ENCODE results near the gene PRKD2.
A peak's percentile ranks its signal among the peaks of the same experiment; 100 is the strongest.

PRKD2 gene

DNA sequence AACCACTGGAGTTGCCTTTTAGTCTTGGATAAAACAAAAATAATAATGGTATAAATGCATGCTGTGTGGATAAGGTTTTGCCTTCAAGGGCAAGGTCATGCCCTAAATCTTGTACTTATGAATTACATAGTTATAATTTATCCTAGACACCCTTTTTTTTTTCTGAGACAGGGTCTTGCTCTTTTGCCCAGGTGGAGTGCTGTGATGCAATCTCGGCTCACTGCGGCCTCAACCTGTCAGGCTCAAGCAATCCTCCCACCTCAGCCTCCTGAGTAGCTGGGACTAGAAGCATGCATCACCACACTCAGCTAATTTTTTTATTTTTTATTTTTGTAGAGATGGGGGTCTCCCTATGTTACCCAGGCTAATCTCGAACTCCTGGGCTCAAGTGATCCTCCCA, 48.3 kb downstream of the PRKD2 start:
- H3K9me3 ChIP-seq (ENCODE audit: insufficient read depth, low read depth, low read length) = no peaks in the 10 kb centered on the region
- H3K27ac ChIP-seq (ENCODE audit: low read length) = no peak overlapping the region
- H3K27me3 ChIP-seq (ENCODE audit: insufficient read depth, low read length) = no peaks in the 10 kb centered on the region
- H3K4me3 ChIP-seq (ENCODE audit: low read length) = no peak overlapping the region
- peaks cover 9% of the 10 kb centered on the region for H3K36me3 ChIP-seq (ENCODE audit: insufficient read depth, low read depth, low read length)
- no peaks in the 10 kb centered on the region for H3K4me1 ChIP-seq (ENCODE audit: insufficient read depth, low read length)
- no peak overlapping the region for H3K9ac ChIP-seq (ENCODE audit: low read depth, low read length)

DNA sequence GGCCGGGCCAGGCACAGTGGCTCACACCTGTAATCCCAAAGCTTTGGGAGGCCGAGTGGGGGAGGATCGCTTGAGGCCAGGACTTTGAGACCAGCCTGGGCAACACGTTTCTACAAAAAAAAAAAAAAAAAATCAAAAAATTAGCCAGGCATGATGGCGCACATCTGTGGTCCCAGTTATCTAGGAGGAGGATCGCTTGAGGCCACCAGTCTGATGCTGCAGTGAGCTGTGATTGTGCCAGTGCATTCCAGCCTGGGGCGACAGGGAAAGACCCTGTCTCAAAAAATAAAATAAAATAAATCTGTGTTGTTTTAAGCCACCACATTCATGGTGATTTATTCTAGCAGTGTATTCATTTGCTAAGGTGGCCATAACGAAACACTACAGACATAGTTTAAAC, 51.8 kb downstream of the PRKD2 start:
- no peaks in the 10 kb centered on the region for H3K36me3 ChIP-seq (ENCODE audit: insufficient read depth, low read depth, low read length)
- H3K27ac ChIP-seq (ENCODE audit: low read length) = no peak overlapping the region
- peaks cover 7% of the 10 kb centered on the region; the same call in 1 of the 2 replicates for H3K4me1 ChIP-seq (ENCODE audit: insufficient read depth, low read length)
- no peak overlapping the region for H3K4me3 ChIP-seq (ENCODE audit: low read length)
- no peak overlapping the region for H3K9ac ChIP-seq (ENCODE audit: low read depth, low read length)
- H3K9me3 ChIP-seq (ENCODE audit: insufficient read depth, low read depth, low read length) = no peaks in the 10 kb centered on the region
- peaks cover 7% of the 10 kb centered on the region for H3K27me3 ChIP-seq (ENCODE audit: insufficient read depth, low read length)

DNA sequence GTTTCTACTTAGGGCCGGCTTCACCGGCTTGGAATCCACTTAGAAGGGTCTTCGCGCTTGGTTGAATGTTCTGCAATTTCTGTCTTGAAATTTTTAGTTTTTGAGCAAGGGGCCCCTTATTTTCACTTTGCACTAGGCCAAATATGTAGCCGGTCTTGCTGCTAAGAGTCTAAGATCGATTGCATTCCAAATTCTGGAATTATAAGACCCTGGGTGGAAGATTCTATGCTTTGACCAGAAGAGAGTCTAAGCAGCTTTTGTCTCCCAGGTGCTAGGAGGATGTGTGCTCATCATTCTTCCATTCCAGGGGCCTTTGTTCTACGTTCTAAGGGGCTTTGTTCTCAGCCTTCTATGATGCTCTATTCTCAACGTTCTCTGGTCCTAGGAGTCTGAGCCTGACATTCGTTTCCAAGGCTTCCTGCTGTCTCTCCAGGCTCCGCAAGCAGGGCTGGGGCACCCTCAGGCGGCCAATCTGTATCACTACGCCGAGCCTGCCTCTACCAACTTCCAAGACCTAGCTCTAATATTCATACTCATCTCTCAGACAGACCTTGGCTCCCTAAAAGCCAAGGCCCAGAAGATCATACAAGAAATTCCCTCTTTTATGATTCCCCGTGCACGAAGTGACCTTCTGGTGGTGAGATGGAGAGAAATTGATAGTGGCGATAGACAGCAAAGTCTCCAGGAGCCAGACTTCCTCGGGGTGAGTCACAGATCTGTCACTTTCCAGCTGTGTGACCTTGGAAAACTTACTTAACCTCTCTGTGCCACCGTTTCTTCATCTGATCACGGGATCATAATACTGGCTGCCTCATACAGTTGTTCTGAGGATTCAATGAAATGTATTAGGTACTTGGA, 55.0 kb downstream of the PRKD2 start:
- Histone ChIP-seq H3K27ac (ENCODE audit: low read length) (no peak overlapping the region), H3K36me3 (ENCODE audit: insufficient read depth, low read depth, low read length) (no peaks in the 10 kb centered on the region), H3K9me3 (ENCODE audit: insufficient read depth, low read depth, low read length) (no peaks in the 10 kb centered on the region), H3K4me3 (ENCODE audit: low read length) (peak overlapping the region; percentile 54; the same call in 1 of the 2 replicates), H3K9ac (ENCODE audit: low read depth, low read length) (no peak overlapping the region; the same call in 1 of the 2 replicates), H3K27me3 (ENCODE audit: insufficient read depth, low read length) (peaks cover 31% of the 10 kb centered on the region), H3K4me1 (ENCODE audit: insufficient read depth, low read length) (peaks cover 16% of the 10 kb centered on the region; the same call in 1 of the 2 replicates)

DNA sequence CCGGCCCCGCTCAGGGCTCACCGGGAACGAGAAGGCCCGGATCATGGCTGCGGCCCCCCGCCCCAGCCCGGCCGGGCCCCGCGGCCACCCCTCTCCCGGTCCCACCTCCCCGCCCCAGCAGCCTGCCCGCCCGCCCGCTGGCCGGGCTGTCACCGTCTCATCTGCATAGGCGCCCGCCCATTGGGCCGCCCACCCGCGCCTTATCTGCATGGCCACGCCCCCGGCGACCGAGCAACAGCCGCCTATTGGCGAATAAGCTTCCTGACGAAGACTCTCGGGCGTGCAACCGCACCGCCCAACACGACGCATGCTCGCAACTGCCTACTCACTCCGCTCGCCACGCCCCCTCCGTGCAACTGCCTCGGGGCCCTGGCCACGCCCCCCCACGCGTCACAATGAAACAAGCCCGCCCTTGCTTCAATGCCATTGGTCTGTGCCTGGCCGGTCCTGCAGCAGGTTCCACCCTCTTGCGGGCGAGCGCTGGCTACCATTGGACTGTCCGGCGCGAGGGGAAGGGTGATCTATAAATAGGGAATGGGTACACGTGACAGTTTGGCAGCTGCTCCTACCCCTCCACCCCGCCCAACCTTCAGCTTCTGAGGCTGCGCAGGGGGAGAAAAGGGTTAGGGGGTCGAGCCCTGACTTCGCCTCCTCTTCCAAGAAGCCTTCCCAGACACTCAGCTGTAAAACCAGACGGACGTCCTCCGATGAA, 55.7 kb downstream of the PRKD2 start, which contains the start of gene DACT3:
DACT3 (minus strand) TSS at position 163 of the 712 bp plus-strand sequence; CDS start at position 45, 118 bp downstream.
- Histone ChIP-seq H3K27me3 (ENCODE audit: insufficient read depth, low read length) (peaks cover 31% of the 10 kb centered on the region), H3K36me3 (ENCODE audit: insufficient read depth, low read depth, low read length) (no peaks in the 10 kb centered on the region), H3K9me3 (ENCODE audit: insufficient read depth, low read depth, low read length) (no peaks in the 10 kb centered on the region), H3K4me3 (ENCODE audit: low read length) (peak within 1 kb of the TSS; percentile 69), H3K9ac (ENCODE audit: low read depth, low read length) (no peak within 1 kb of the TSS; the same call in 1 of the 2 replicates), H3K4me1 (ENCODE audit: insufficient read depth, low read length) (peaks cover 16% of the 10 kb centered on the region; the same call in 1 of the 2 replicates), H3K27ac (ENCODE audit: low read length) (no peak within 1 kb of the TSS)

DNA sequence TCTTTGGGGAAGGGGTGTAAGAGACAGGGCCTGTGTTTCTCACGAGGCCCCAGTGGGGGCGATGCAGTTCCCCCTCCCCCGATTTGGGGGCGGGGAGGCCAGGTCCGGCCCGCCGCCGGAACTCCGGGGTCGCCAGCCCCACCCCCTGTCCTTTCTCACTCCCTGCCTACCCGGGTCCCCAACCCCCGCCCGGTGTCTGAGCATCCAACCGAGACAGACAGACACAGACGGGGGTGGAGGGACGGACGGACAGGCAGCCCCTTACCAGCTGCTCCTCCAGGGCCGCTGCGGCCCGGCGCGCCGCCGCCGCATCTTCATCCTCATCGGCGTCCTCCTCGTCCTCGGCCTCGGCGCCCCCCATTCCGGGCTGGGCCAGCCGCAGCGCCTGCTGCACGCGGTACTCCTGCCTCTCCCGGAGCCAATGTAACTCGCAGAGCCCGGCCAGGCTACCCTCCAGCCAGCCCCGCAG, 56.3 kb downstream of the PRKD2 start:
- Histone ChIP-seq H3K27ac (ENCODE audit: low read length) (no peak overlapping the region), H3K4me3 (ENCODE audit: low read length) (peak overlapping the region; percentile 69), H3K36me3 (ENCODE audit: insufficient read depth, low read depth, low read length) (no peaks in the 10 kb centered on the region), H3K9ac (ENCODE audit: low read depth, low read length) (no peak overlapping the region; the same call in 1 of the 2 replicates), H3K27me3 (ENCODE audit: insufficient read depth, low read length) (peaks cover 31% of the 10 kb centered on the region), H3K9me3 (ENCODE audit: insufficient read depth, low read depth, low read length) (no peaks in the 10 kb centered on the region), H3K4me1 (ENCODE audit: insufficient read depth, low read length) (peaks cover 16% of the 10 kb centered on the region; the same call in 1 of the 2 replicates)

DNA sequence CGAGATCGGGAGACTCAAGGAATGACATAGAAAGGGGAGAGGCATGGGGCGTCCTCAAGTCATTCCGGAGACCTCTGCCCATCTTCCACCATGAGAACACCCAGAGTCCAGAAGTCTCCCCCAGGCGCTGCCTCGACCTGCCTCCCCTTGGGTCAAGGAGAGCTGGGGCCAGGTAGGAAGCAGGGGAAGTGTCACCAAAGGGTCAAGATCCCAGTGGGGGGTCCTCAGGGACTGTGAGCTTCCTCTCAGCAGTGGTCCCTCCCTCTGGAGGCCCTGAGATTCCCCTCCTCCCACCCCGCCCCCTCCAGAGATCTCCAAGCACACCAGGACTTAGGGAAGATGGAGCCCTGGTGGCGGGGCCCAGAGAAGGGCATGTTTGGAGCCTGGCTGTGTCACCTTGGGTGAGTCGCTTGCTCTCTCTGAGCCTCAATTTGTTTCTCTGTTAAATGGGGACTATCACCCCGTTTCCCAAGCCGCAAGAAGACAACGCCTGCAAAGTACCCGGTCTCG, 56.9 kb downstream of the PRKD2 start:
- Histone ChIP-seq H3K9me3 (ENCODE audit: insufficient read depth, low read depth, low read length) (no peaks in the 10 kb centered on the region), H3K4me1 (ENCODE audit: insufficient read depth, low read length) (peaks cover 16% of the 10 kb centered on the region; the same call in 1 of the 2 replicates), H3K9ac (ENCODE audit: low read depth, low read length) (peak overlapping the region; percentile 24; the same call in 1 of the 2 replicates), H3K4me3 (ENCODE audit: low read length) (peak overlapping the region; percentile 69), H3K27ac (ENCODE audit: low read length) (no peak overlapping the region), H3K36me3 (ENCODE audit: insufficient read depth, low read depth, low read length) (no peaks in the 10 kb centered on the region), H3K27me3 (ENCODE audit: insufficient read depth, low read length) (peaks cover 31% of the 10 kb centered on the region)

DNA sequence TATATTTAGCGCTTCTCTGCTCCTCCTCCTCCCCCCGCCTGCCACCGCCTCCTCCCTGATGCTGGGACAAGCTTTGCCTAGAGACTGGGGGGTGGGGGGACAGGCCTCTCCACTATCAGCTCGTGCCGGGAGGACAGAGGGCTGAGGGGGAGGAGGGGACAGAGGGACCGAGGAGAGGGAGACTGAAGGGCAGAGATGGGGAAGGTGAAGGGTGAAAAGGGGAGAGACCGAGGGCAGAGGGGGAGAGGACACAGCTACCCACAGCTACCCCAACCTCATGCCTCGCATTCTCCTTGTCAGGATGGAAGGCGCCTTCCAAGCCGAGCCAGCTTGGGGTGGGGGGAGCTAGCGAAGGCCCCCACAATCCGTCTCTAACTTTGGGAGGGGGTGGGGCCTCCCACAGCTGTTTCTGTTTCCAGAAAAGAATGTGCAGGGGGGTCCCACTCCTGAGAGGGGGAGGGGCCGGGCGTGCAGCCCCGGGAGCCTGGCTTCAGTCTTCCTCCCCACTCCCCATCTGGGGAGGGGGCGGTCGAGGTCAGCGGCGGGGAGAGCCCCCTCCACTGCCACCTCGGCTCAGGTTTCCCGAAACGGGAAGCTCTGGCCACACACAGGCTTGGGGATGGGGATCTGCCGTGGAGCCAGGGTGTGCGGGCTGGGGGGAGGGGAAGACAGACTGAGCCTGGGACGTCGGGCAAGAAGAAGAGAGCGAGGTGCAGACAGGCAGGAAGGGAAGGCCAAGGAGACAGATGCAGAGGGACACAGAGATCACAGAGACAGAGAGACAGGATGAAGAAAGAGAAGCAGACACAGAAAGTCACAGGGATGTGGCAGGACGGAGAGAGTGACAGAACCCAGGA, 57.5 kb downstream of the PRKD2 start:
- Histone ChIP-seq H3K27me3 (ENCODE audit: insufficient read depth, low read length) (peaks cover 31% of the 10 kb centered on the region), H3K36me3 (ENCODE audit: insufficient read depth, low read depth, low read length) (no peaks in the 10 kb centered on the region), H3K9ac (ENCODE audit: low read depth, low read length) (peak overlapping the region; percentile 24; the same call in 1 of the 2 replicates), H3K9me3 (ENCODE audit: insufficient read depth, low read depth, low read length) (no peaks in the 10 kb centered on the region), H3K4me1 (ENCODE audit: insufficient read depth, low read length) (peaks cover 20% of the 10 kb centered on the region; the same call in 1 of the 2 replicates), H3K27ac (ENCODE audit: low read length) (no peak overlapping the region), H3K4me3 (ENCODE audit: low read length) (peak overlapping the region; percentile 69)

DNA sequence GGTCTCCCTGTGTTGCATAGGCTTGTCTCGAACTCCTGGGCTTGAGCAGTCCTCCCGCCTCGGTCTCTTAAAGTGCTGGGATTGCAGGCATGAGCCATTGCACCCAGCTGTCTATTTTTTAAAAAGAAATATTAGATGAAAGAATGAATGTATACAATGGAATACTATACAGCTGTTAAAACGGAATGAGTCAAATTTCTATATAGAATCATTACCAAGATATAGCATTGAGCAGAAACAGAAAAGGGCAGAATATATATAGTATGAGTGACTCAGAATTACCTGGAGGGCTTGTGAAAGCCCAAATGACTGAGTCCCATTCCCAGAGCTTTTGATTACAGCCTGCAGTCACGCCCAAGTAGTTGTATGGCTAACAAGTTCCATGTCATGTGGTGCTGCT, 60.4 kb downstream of the PRKD2 start:
- Histone ChIP-seq H3K27ac (ENCODE audit: low read length) (no peak overlapping the region), H3K9me3 (ENCODE audit: insufficient read depth, low read depth, low read length) (no peaks in the 10 kb centered on the region), H3K36me3 (ENCODE audit: insufficient read depth, low read depth, low read length) (no peaks in the 10 kb centered on the region), H3K9ac (ENCODE audit: low read depth, low read length) (no peak overlapping the region), H3K4me1 (ENCODE audit: insufficient read depth, low read length) (peaks cover 16% of the 10 kb centered on the region; the same call in 1 of the 2 replicates), H3K27me3 (ENCODE audit: insufficient read depth, low read length) (peaks cover 31% of the 10 kb centered on the region), H3K4me3 (ENCODE audit: low read length) (no peak overlapping the region)

DNA sequence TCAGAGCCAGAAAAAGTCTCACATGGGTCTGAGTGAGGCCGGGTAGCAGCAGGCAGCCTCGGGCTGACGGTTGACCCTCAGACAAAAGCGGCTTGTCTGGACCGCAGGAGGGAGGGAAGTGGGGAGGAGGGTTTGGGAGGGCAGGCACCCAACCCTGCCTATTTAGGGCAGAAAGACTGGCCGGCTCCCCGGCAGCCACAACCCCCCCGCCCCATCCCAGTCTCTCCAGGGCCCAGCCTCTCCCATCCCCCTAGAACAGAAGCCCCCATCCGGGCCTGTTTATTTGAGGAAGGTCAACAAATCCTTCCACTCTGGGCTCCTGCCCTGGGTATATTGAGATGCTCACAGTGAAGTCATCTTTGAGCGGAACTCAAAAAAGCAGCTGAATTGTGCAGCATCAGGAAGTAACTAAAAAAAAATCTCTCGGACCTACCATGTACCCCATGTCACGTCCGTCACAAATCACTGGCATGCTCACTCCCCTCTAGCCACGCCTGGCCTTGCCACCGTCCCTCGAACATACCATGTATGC, 62.2 kb downstream of the PRKD2 start:
- H3K9me3 ChIP-seq (ENCODE audit: insufficient read depth, low read depth, low read length) = no peaks in the 10 kb centered on the region
- H3K27ac ChIP-seq (ENCODE audit: low read length) = no peak overlapping the region
- H3K9ac ChIP-seq (ENCODE audit: low read depth, low read length) = no peak overlapping the region; the same call in 1 of the 2 replicates
- H3K4me1 ChIP-seq (ENCODE audit: insufficient read depth, low read length) = peaks cover 9% of the 10 kb centered on the region; the same call in 1 of the 2 replicates
- H3K27me3 ChIP-seq (ENCODE audit: insufficient read depth, low read length) = peaks cover 37% of the 10 kb centered on the region
- no peak overlapping the region for H3K4me3 ChIP-seq (ENCODE audit: low read length)
- no peaks in the 10 kb centered on the region for H3K36me3 ChIP-seq (ENCODE audit: insufficient read depth, low read depth, low read length)

DNA sequence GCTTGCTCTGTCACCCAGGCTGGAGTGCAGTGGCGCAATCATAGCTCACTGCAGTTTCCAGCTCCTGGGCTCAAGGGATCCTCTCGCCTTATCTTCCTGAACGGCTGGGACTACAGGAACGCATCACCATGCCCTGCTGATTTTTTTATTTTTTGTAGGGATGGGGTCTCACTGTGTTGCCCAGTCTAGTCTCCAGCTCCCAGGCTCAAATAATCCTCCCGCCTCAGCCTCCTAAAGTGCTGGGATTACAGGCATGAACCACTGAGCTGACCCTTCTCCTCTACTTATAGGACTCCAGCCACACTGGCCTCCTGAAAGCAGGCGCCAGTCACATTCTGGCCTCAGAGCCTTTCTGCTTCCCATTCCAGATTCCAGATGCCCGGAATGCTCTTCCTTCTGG, 66.5 kb downstream of the PRKD2 start:
- no peak overlapping the region for H3K27ac ChIP-seq (ENCODE audit: low read length)
- no peaks in the 10 kb centered on the region for H3K9me3 ChIP-seq (ENCODE audit: insufficient read depth, low read depth, low read length)
- no peak overlapping the region for H3K9ac ChIP-seq (ENCODE audit: low read depth, low read length)
- H3K27me3 ChIP-seq (ENCODE audit: insufficient read depth, low read length) = peaks cover 57% of the 10 kb centered on the region
- H3K4me3 ChIP-seq (ENCODE audit: low read length) = no peak overlapping the region
- peaks cover 3% of the 10 kb centered on the region; the same call in 1 of the 2 replicates for H3K4me1 ChIP-seq (ENCODE audit: insufficient read depth, low read length)
- H3K36me3 ChIP-seq (ENCODE audit: insufficient read depth, low read depth, low read length) = no peaks in the 10 kb centered on the region
